ENCODE results near the gene GPBAR1. TPM values are rescaled to one million over a fixed set of nuclear protein-coding genes. Genes with fewer than 3 reads are reported as not detected.
A peak's percentile ranks its signal among the peaks of the same experiment; 100 is the strongest.

GPBAR1 gene
- total RNA-seq, 2 experiments from 2014 or later = 0.71 to 0.72 TPM

GRCh38 chr2:218252509-218253231 is 8.1 kb upstream of the GPBAR1 start:
- Mint-ChIP-seq H3K27ac (no peak overlapping the region), H3K9me3 (no peaks in the 10 kb centered on the region), H3K36me3 (peaks cover 45% of the 10 kb centered on the region), H3K27me3 (no peaks in the 10 kb centered on the region), H3K4me3 (no peak overlapping the region), H3K4me1 (peaks cover 10% of the 10 kb centered on the region)
- POLR2A ChIA-PET = interaction anchor here (1.2 to 1.5 kb wide), 3 partner anchors 8 to 31 kb away, joined by 3 to 4 read pairs (median 4); no protein-coding TSS in a partner anchor
- ATAC-seq (ENCODE audit: low read depth) (no peak), DNase-seq (no peak)

DNA sequence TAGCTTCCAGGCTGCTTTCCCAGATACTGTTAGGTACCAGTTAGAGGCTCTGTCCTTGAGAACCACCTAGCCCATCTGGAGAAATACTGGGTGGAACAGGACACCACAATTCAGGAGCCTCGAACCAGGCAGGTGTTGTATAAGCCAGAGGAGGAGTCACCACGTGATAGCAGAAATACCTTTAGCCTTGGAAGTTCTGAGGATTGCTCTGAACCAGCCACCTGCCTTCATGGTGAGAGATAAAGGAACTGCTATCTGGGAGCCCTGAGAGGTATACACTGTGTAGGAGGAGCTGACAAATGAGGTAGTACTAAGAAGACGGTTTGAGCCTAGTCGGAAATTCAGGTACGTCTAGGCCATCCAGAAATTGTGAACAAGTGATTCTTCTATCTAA is 7.6 kb upstream of the GPBAR1 start:
- no peak for ATAC-seq (ENCODE audit: low read depth)
- Mint-ChIP-seq H3K27me3 (no peaks in the 10 kb centered on the region), H3K36me3 (peaks cover 42% of the 10 kb centered on the region), H3K4me3 (no peak overlapping the region), H3K4me1 (peaks cover 10% of the 10 kb centered on the region), H3K9me3 (no peaks in the 10 kb centered on the region), H3K27ac (peak overlapping the region; percentile 48)
- no peak for DNase-seq
- POLR2A ChIA-PET = interaction anchor here (1.2 to 1.5 kb wide), 3 partner anchors 8 to 32 kb away, joined by 3 to 4 read pairs (median 4); no protein-coding TSS in a partner anchor

DNA sequence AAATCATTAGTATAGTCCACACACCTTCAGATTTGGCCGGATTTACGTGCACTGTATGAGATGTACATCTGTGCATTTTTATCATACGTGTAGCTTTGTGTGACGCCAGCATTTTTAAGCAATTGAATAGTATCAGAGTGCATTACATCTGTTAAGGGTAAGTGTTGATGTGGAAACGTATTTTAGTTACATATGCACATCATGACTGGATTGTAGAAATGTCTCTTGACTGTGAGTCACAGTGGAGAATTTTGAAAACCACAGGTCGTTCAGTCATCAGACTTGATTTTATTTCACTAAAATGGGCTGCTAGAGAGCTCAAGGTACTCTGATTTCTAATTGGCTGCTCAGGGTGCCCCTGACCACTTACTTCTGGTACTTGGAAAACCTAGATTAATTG is 5.4 kb upstream of the GPBAR1 start:
- POLR2A ChIA-PET = no interaction called here
- H3K4me1 Mint-ChIP-seq = peaks cover 12% of the 10 kb centered on the region
- no peak overlapping the region for H3K4me3 Mint-ChIP-seq
- peaks cover 30% of the 10 kb centered on the region for H3K36me3 Mint-ChIP-seq
- DNase-seq = no peak
- no peaks in the 10 kb centered on the region for H3K9me3 Mint-ChIP-seq
- no peak for ATAC-seq (ENCODE audit: low read depth)
- no peaks in the 10 kb centered on the region for H3K27me3 Mint-ChIP-seq
- H3K27ac Mint-ChIP-seq = no peak overlapping the region

- Mint-ChIP-seq H3K36me3 (peaks cover 20% of the 10 kb centered on the region), H3K9me3 (no peaks in the 10 kb centered on the region), H3K4me3 (peak overlapping the region; percentile 35), H3K27me3 (no peaks in the 10 kb centered on the region), H3K27ac (peak overlapping the region; percentile 83), H3K4me1 (peaks cover 11% of the 10 kb centered on the region)
- no peak for DNase-seq
- ATAC-seq (ENCODE audit: low read depth) = no peak
- POLR2A ChIA-PET = interaction anchor here (0.6 to 1.9 kb wide), 4 partner anchors 9 to 27 kb away, joined by 3 to 12 read pairs (median 5); no protein-coding TSS in a partner anchor
Observed at GRCh38 chr2:218256612-218257350, 4.0 kb upstream of the GPBAR1 start.

DNA sequence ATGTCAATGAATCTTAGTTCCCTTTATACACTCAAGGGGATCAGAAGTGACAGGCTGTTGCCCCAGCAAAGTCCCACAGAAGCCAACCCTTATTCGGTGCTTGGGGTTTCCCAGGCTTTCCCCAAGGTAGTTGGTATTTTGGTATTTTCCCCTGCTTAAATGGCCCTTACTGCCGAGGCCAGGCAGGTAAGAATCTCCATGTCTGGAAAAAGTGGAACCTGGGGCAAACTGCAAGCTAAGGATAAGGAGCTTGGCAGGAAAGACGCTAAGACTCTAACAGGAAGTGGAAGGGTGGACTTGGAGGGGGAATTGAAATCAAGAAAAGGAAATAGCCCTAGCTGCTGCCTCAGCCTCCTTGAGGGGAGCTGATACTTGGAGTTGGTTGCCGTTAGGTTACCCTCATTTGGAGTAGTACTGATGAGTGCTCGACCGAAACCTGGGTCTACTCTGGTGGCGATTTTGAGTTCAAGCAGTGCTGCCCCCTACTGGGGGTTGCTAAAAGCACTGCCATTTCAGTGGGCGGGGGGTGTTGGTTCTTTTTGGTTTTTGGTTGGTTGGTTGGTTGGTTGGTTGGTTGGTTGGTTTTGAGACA is 3.3 kb upstream of the GPBAR1 start:
- Mint-ChIP-seq H3K27ac (peak overlapping the region; percentile 83), H3K9me3 (no peaks in the 10 kb centered on the region), H3K36me3 (peaks cover 17% of the 10 kb centered on the region), H3K27me3 (no peaks in the 10 kb centered on the region), H3K4me1 (peaks cover 11% of the 10 kb centered on the region), H3K4me3 (peak overlapping the region; percentile 35)
- POLR2A ChIA-PET = interaction anchor here (0.6 to 1.9 kb wide), 6 partner anchors 9 to 28 kb away, joined by 3 to 12 read pairs (median 5); no protein-coding TSS in a partner anchor
- peak; percentile 76 for ATAC-seq (ENCODE audit: low read depth)
- peak; percentile 65 for DNase-seq

GRCh38 chr2:218259099-218259961 is 1.5 kb upstream of the GPBAR1 start:
- Mint-ChIP-seq H3K4me3 (no peak overlapping the region), H3K27me3 (no peaks in the 10 kb centered on the region), H3K4me1 (peaks cover 13% of the 10 kb centered on the region), H3K27ac (peak overlapping the region; percentile 34), H3K9me3 (no peaks in the 10 kb centered on the region), H3K36me3 (peaks cover 7% of the 10 kb centered on the region)
- no peak for ATAC-seq (ENCODE audit: low read depth)
- POLR2A ChIA-PET = interaction anchor here (0.6 kb wide), 1 partner anchor 31 kb away, joined by 3 read pairs; no protein-coding TSS in a partner anchor
- DNase-seq = no peak

DNA sequence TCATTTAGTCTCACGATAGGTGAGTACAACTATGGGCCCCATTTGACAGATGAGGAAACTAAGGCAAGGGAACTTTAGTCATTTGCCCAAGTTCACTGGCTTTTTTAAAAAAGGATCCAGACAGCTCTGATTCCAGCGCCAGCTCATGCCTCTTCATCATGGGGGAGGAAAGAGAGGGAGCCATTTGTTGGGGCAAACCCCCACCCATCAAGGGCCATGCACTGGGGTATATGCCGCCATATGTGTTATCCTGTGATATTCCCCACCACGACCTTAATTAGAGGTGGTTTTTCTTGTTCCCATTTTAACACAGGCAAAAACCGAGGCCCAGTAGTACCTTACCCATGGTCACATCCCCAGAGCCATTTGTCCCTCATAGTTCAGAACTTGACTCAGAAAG is 649 bp upstream of the GPBAR1 start:
- H3K36me3 Mint-ChIP-seq = peaks cover 5% of the 10 kb centered on the region
- no peak overlapping the region for H3K4me3 Mint-ChIP-seq
- no peaks in the 10 kb centered on the region for H3K27me3 Mint-ChIP-seq
- DNase-seq (no peak), ATAC-seq (ENCODE audit: low read depth) (no peak)
- H3K27ac Mint-ChIP-seq = no peak overlapping the region
- H3K4me1 Mint-ChIP-seq = peaks cover 16% of the 10 kb centered on the region
- POLR2A ChIA-PET = no interaction called here
- H3K9me3 Mint-ChIP-seq = no peaks in the 10 kb centered on the region

- H3K9me3 Mint-ChIP-seq = no peaks in the 10 kb centered on the region
- H3K27ac Mint-ChIP-seq = peak overlapping the region; percentile 3
- no peaks in the 10 kb centered on the region for H3K27me3 Mint-ChIP-seq
- H3K36me3 Mint-ChIP-seq = peaks cover 4% of the 10 kb centered on the region
- H3K4me1 Mint-ChIP-seq = peaks cover 17% of the 10 kb centered on the region
- DNase-seq = peak; percentile 30
- no peak overlapping the region for H3K4me3 Mint-ChIP-seq
- POLR2A ChIA-PET = interaction anchor here (1.6 kb wide), 1 partner anchor 8 kb away, joined by 4 read pairs; the partner anchor contains the start of genes AAMP and PNKD
- ATAC-seq (ENCODE audit: low read depth) = no peak
Observed at GRCh38 chr2:218261423-218262236, 815 bp downstream of the GPBAR1 start.

DNA sequence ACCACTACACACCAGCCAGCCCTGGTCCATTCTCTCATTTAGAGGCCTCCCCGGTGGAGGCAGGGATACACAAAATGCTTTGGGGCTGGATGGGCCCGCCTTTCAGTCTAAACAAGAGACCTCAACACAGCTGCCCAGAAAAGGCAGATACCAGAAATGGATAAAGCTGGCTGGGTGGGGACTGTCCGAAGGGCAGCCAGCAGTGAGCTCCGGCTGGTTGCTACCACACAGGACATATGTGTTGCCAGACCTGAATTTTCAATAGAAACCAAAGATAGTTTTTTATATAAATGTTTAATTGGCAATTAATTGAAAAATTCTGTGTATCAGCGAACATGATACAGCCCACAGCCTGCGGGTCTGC is 1.4 kb downstream of the GPBAR1 start:
- ATAC-seq (ENCODE audit: low read depth) (no peak), DNase-seq (no peak)
- POLR2A ChIA-PET = interaction anchor here (1.6 kb wide), 1 partner anchor 8 kb away, joined by 4 read pairs; the partner anchor contains the start of genes AAMP and PNKD
- H3K9me3 Mint-ChIP-seq = no peaks in the 10 kb centered on the region
- H3K4me3 Mint-ChIP-seq = no peak overlapping the region
- peaks cover 15% of the 10 kb centered on the region for H3K4me1 Mint-ChIP-seq
- no peaks in the 10 kb centered on the region for H3K27me3 Mint-ChIP-seq
- H3K27ac Mint-ChIP-seq = no peak overlapping the region
- peaks cover 6% of the 10 kb centered on the region for H3K36me3 Mint-ChIP-seq

- H3K27me3 Mint-ChIP-seq = no peaks in the 10 kb centered on the region
- no peak overlapping the region for H3K4me3 Mint-ChIP-seq
- H3K9me3 Mint-ChIP-seq = no peaks in the 10 kb centered on the region
- ATAC-seq (ENCODE audit: low read depth) = no peak
- peaks cover 11% of the 10 kb centered on the region for H3K4me1 Mint-ChIP-seq
- peaks cover 3% of the 10 kb centered on the region for H3K36me3 Mint-ChIP-seq
- POLR2A ChIA-PET = no interaction called here
- no peak overlapping the region for H3K27ac Mint-ChIP-seq
- peak; percentile 24 for DNase-seq
Observed at GRCh38 chr2:218262631-218263586, 2.1 kb downstream of the GPBAR1 start.

GRCh38 chr2:218263817-218264641 is 3.2 kb downstream of the GPBAR1 start:
- H3K27me3 Mint-ChIP-seq = no peaks in the 10 kb centered on the region
- no peaks in the 10 kb centered on the region for H3K9me3 Mint-ChIP-seq
- no peak overlapping the region for H3K4me3 Mint-ChIP-seq
- POLR2A ChIA-PET = no interaction called here
- no peak overlapping the region for H3K27ac Mint-ChIP-seq
- ATAC-seq (ENCODE audit: low read depth) (peak; percentile 57), DNase-seq (no peak)
- H3K4me1 Mint-ChIP-seq = peaks cover 9% of the 10 kb centered on the region
- peaks cover 3% of the 10 kb centered on the region for H3K36me3 Mint-ChIP-seq

Measured in activated naive CD8-positive, alpha-beta T cell treated with anti-CD3 and anti-CD28 coated beads, Interleukin-2, amount 10 ng/mL, durations not matched to agents 7 days and 5 days (primary cell).